NCI-H2107 (cell line): Measurements from ENCODE around the gene GFM1.

ENCODE experiments used
- DNase-seq: peaks from one replicate; lab custom pipeline; 2025; lab: John Stamatoyannopoulos, UW

Gene GFM1

GRCh38 chr3:158644345-158644908 is at the start of gene GFM1:
Gene GFM1 (plus strand): TSS chr3:158644527. CDS start chr3:158644635, 108 bp downstream.
- DNase-seq: peak; percentile 98

GRCh38 chr3:158600787-158601186 is 43.5 kb upstream of the GFM1 start:
- no peak for DNase-seq

- no peak for DNase-seq
Observed at GRCh38 chr3:158602227-158602626, 42.1 kb upstream of the GFM1 start.

- DNase-seq: no peak
Observed at GRCh38 chr3:158617982-158618875, 26.1 kb upstream of the GFM1 start.

- no peak for DNase-seq
Observed at GRCh38 chr3:158625881-158626280, 18.4 kb upstream of the GFM1 start.

- DNase-seq: no peak
Observed at GRCh38 chr3:158631981-158632380, 12.3 kb upstream of the GFM1 start.

DNA sequence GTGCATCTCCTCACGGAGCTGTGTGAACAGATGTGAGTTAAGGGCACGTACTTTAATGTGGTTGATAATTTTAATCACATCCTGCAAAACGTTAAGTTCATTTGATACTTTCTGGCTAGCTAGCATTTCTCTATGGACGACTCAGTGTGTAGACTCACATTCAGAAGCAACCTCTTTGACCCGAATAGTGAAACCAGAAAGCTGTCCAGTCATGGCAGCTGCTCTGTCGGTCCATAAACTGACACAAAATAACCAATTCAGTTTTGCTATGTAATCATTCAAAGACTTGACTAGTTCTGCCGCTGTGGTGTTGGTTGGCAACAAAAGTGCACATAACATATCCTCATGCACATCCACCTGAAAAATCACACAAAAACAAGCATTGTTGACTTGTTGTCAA is 3.7 kb upstream of the GFM1 start:
- no peak for DNase-seq

- no peak for DNase-seq
Observed at GRCh38 chr3:158642005-158642404, 2.3 kb upstream of the GFM1 start.

DNA sequence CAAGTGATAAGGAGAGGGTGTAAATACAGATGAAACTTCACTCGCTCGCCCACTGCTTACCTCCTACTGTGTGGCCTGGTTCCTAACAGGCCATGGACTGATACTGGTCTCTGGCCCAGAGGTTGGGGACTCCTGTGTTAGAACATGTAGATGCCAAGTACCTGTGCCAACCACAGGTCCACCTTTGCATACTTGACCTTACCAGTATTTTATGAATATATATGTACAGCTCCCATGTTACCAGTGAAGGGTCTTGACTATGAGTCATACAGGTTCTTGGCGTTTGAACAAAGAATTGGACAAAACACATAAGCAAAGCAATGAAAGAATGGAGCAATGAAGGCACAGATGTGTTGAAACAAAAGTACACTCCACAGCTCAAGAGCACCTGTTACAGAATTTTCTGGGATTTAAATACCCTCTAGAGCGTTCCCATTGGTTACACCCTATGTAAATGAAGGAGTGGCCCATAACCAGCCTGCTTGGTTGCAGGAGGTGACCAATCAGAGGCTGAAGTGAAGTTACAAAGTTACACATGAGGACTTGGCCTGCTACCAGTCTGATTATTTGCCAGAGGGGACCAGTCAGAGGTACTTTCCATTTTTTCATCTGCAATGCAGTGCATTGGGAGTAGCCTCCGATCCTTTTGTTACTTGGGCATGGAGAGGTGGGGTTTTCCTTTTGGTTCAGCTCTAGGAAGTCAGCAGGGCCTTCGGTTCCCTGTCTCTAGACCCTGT is 1.7 kb upstream of the GFM1 start:
- DNase-seq: no peak

- no peak for DNase-seq
Observed at GRCh38 chr3:158649791-158650190, 5.5 kb downstream of the GFM1 start.

DNA sequence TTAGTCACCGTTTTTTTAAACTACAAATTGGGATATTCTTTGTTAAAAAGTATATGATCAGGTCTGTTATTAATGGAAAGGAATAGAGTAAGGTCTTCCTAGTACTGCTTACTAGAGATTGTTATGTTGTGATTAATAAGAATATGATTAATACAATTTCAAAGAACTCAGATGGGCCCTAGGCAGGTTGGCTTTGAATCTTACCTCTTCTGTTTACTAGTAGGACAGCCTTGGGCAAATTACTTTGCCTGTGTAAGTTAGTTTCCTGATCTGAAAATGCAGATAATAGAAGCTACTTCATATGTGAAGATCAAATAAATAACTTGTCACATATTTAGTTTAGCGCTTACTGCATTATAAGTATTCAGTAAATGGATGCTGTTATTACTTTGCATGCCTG is 6.9 kb downstream of the GFM1 start:
- no peak for DNase-seq

DNA sequence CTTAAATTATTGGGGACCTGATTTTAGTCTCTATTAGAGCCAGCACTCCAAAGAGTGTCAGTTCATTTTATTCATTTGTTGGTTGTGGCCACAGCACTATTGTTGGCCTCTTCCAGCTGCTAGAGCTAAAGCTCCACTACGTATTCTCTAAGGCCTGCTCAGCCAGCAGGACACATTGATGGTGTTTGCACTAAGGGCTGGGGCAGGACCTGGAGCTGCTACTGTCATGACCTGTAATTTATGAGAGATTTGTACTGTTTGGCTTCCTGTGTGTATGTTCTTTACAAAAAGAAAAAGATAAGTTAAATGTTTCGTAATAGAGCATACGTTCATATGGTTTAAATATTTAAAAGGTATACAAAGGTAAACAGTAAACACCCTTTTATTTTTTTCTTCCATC is 8.1 kb downstream of the GFM1 start:
- no peak for DNase-seq

DNA sequence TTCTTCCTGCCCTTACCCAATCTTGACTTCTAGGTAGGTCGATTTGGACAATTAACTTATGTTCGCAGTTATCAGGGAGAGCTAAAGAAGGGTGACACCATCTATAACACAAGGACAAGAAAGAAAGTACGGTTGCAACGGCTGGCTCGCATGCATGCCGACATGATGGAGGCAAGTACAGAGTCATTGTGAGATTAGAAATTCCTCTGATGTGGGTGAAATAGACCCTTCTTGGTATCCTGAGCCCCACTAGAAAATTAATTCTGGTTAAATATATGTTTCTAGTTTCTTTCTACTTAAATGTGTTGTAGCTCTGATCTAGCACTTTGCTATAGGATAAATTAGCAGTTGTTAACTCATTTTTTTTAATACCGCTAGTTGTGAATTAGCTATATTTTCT is 14.6 kb downstream of the GFM1 start:
- DNase-seq: no peak

GRCh38 chr3:158659454-158660237 is 15.3 kb downstream of the GFM1 start:
- peak; percentile 10 for DNase-seq

DNA sequence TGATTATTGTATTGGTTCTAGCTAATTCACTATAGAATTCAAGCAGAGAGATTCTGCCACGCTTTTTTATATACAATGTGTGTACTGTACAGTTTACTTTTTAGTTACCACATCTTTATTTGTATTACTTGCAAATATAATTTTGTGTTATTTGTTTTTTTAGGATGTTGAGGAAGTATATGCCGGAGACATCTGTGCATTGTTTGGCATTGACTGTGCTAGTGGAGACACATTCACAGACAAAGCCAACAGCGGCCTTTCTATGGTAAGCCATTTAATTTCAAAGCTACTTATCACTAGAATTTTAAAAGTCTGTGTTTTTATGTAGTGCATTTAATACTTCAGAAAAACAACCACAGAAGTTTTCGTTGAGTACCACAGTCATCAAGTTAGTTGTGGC is 16.4 kb downstream of the GFM1 start:
- DNase-seq: no peak

- no peak for DNase-seq
Observed at GRCh38 chr3:158663246-158663645, 18.9 kb downstream of the GFM1 start.

DNA sequence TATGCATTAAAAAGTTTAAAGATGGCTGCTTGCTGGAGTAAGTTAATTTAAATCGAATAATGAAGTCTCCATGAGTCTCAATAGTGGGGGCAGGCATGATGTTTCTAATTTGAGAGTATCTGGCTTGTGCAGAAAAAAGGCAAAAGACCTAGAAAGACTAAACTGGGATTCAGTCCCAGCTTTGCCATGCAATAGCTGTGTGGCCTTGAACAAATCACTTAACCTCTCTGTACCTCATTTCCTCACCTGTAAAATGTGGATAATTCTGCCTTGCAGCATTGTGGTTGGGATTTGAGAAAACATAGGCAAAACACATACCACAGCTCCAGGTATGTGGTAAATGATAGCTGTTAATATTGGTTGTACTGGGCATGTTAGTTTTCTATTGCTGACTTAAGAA is 19.5 kb downstream of the GFM1 start:
- DNase-seq: no peak

DNA sequence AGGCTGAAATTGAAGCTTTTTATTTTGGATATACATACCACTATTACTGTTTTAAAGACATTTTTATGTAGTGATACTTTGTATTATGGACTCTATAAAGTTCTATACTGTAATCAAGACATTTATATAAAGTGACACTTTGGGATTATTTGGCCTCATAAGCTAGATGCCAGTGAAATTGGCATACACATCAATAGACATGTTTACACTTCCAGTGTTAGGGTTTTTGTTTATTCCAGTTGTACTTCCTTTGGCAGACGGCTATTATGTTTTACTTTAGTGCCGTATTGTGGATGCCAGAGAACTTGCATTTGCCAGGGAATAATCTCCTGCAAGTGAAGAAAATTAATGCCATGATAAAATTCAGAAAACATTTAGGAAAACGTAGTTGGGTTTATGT is 22.1 kb downstream of the GFM1 start:
- no peak for DNase-seq

GRCh38 chr3:158668506-158668905 is 24.2 kb downstream of the GFM1 start:
- DNase-seq: no peak

DNA sequence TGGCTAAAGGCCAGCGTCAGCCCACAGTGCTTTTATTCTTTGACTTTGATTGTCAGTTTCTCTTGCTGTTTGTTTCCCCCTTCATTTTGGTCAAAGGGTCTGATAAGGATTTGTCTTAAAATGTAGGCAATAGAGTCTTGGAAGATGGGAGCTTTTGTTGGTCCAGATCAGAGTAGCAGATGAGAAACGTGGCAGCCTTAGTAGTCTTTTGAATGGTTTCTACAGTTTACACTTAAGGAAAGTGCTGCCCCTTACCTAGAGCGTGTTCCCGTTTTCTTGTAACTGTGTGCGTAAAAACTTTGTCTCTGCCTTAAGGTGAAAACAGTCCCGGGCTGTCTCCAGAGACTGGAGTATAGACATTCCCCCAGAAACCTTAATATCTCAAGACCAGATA is 27.5 kb downstream of the GFM1 start:
- no peak for DNase-seq

DNA sequence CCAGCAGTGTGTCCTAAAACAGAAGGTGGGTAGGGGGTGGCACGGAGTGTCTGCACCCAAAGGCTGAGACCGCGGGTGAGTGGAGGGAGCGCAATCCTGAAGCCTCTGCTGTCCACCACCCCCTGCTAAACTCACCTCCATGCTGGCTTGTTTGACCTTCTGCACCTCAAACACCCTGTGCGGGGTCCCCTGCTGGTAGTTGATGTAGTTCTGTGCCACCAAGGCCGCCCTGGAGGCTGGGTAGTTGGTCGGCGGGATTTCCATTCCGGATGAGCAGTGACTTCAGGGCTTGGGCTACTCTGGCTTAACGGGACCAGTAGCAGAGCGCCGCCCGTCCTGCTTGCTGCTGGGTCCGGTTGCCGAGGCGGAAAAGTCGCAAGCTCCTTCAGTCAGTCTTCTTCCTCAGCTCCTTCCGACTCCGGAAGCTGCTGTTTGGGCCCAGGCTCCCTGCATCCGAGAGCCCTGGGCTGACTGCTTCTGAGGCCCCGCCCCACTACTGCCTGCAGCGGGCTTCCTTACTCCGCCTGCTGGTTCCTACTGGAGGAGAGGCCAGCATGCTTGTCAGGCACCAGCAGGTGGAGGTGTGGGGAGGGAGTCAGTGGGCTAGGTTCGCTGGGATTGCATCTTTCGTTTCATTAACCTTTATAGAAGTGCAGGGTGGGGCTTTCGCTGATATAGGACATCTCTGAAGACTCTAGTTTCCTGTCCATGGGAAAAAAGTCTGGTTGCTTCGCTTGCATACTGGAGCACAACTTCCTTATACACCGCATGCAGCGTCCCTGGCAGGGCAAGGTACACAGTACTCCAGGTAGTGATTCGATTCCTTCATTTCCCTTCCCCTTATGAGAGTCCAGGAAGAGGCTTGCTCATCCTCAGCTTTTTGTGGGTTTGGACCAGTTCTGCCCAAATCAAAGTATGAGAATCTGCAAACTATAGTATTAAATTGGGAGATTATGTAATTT is 28.2 kb downstream of the GFM1 start, which contains the start of gene LXN:
Gene LXN (minus strand): TSS at position 434 of the 962 bp plus-strand sequence. CDS start 170 bp downstream, at position 264.
- no peak for DNase-seq
